GM19328 (cell line): ENCODE data around the gene METTL1.
"Not testable (repeated sequence)": the region's sequence is repeated elsewhere in the genome, so short reads cannot be mapped to it uniquely, and the experiment has no call there.

Experiments
- ATAC-seq: cut with Tn5 transposase; IDR thresholded peaks from one replicate; pipeline ENCODE4 v1.9.1; 2021; ENCODE audit warnings: mild to moderate bottlenecking, moderate library complexity; ENCODE audit not compliant: unreplicated experiment

The METTL1 gene

GRCh38 chr12:57800965-57801364, 29.1 kb upstream of the METTL1 start:
- no peak for ATAC-seq

- no peak for ATAC-seq
Measured at GRCh38 chr12:57797933-57798332, 26.0 kb upstream of the METTL1 start.

DNA sequence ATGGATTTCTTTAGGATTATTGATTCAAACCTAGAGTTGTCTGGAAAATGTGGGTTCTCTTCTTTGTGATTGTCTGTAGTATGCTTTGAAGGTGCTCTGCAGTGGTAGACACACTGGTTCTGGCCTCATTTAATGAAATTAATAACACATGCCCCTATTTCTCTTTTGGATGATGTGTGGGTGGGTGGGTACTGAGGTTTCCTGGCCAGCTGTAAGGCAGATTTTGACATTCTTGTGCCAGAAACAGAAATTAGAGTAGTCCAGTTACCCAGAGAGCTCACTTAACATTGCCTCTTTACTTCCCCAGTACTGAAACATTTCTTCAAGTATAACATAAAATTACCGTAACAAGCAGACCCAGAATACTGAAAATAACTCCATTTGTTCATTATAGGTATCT, 25.1 kb upstream of the METTL1 start:
- ATAC-seq, result no peak

DNA sequence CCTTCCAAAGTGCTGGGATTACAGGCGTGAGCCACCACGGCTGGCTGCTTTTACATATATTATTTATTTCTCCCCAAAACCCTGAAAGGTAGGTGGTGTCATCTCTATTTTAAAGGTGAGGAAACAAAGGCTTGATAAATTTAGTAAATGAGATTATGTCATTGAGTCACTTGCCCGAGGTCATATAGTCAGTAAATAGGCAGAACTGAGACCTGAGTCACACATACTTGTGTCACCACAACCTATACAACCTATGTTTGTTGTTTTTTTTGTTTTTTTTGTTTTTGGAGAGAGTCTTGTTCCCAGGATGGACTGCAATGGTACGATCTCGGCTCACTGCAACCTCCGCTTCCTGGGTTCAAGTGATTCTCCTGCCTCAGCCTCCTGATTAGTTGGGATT, 23.4 kb upstream of the METTL1 start:
- ATAC-seq, result no peak

DNA sequence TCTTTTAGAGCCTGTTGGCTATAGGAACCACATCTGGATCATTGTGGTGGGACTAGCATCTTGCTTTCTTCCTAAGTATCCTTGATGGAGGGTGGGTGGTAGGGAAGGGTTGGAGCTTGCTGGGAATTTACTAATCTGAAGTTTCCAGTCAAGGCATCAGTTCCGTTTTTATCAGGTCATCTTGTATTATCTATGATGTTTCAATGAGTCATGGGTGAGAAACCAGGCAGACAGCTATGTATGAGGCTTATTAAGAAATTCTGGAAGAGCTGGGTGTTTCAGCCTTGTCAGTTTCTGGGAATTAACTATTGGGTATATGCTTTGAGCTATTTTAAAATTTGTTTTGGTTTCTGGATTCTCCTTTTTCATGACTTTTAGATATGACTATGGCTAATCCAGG, 22.0 kb upstream of the METTL1 start:
- no peak for ATAC-seq

GRCh38 chr12:57783861-57784260, 12.0 kb upstream of the METTL1 start:
- ATAC-seq, result no peak

DNA sequence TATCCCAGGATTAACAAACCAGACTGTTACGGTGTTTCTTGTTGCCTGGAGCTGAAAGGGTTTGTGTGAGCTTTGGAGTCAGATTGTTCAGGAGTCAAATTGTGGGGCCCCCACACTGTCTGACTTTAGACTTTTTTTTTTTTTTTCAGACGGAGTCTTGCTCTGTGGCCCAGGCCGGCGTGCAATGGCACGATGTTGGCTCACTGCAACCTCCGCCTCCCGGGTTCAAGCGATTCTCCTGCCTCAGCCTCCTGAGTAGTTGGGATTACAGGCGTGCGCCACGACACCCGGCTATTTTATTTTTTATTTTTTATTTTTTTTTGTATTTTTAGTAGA, 11.5 kb upstream of the METTL1 start:
- no peak for ATAC-seq

GRCh38 chr12:57782608-57783465, 10.9 kb upstream of the METTL1 start, which contains the start of gene TSFM:
Gene TSFM (plus strand): TSS chr12:57782787. CDS start chr12:57782802, 15 bp downstream.
- peak; percentile 63 for ATAC-seq

DNA sequence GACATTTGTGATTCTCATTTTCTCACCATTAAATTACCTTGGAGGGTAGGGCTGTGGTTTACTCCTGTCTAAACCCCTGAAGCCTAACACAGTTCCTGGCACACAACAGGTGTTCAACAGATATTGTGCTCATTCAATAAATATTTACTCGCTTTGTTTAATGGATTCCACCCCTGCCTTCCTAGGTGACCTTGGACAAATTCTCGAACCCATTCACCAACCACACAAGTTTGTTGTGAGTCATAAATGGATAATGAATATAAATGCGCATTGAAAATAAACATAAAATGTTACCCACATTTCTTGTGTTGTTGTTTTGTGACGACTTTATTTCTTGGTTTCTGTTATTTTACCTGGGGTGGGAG, 10.3 kb upstream of the METTL1 start:
- ATAC-seq, result no peak

GRCh38 chr12:57781801-57782200, 9.9 kb upstream of the METTL1 start:
- no peak for ATAC-seq

DNA sequence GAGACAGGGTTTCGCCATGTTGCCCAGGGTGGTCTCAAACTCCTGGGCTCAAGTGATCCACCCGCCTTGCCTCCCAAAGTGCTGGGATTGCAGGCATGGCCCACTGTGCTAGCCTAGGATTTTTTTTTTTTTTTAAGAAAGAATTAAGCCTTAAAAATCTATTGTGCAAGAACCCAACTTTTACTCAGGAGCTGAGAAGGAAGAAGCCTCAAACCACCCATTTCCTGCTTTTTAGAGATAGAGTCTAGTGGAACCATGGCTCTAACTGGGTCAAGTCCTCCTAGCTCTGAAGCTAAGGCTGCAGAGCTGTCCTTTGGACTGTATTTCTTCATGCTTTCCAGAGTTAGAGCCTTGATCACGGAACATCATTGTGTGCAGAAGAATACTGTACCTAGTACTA, 9.3 kb upstream of the METTL1 start:
- ATAC-seq, result no peak

DNA sequence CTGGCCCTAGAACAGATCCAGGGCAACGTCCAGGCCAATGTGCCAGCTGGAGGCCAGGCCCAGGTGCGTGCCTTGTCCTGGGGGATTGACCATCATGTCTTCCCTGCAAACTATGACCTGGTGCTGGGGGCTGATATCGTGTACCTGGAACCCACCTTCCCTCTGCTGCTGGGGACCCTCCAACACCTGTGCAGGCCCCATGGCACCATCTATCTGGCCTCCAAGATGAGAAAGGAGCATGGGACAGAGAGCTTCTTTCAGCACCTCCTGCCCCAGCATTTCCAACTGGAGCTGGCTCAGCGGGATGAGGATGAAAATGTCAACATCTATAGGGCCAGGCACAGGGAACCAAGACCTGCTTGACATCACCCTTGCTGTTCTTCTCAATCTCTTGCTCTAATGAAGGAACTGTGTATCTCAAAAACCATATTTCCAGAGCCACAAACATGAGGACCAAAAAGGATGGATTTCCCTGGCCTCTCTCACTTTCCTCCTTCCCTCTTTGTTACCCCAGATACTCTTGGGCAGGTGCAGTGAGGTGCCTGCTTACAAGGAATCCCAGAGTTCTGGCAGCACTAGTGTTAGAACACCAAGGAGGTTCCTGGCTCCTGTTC, 8.5 kb upstream of the METTL1 start:
- no peak for ATAC-seq

GRCh38 chr12:57779736-57780135, 7.8 kb upstream of the METTL1 start:
- ATAC-seq, result no peak

- ATAC-seq, result no peak
Measured at GRCh38 chr12:57777911-57778310, 6.0 kb upstream of the METTL1 start.

GRCh38 chr12:57777367-57777766, 5.5 kb upstream of the METTL1 start:
- no peak for ATAC-seq

DNA sequence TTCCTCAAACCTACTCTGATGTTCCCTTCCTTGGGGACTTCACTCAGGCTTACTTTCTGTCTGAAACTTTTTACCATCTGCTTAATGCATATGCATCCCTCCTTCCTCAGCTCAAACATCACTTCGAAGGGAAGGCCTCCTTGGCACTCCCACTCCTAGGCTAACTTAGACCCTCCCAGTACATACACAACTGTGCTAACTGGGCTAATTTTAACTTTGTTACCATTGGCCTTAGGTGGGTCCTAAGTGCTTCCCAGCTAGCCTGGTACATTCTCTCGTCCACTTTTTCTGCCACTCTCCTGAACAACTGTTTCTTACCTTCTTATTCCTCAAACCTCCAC, 4.3 kb upstream of the METTL1 start:
- ATAC-seq, result no peak

- no peak for ATAC-seq
Measured at GRCh38 chr12:57775563-57776246, 3.8 kb upstream of the METTL1 start.

GRCh38 chr12:57775044-57775443, 3.1 kb upstream of the METTL1 start:
- no peak for ATAC-seq

DNA sequence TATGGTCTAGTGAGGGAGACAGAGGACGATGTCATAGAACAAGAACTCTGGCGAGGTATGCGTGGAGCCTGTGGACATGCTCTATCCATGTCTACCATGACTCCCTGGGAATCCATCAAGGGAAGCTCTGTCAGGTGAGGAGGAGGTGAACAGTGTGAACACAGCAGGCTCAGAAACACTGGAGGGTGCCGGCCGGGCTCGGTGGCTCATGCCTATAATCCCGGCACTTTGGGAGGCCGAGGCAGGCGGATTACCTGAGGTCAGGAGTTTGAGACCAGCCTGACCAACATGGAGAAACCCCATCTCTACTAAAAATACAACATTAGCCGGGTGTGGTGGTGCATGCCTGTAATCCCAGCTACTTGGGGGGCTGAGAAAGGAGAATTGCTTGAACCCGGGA, 2.7 kb upstream of the METTL1 start:
- not testable (repeated sequence) for ATAC-seq

DNA sequence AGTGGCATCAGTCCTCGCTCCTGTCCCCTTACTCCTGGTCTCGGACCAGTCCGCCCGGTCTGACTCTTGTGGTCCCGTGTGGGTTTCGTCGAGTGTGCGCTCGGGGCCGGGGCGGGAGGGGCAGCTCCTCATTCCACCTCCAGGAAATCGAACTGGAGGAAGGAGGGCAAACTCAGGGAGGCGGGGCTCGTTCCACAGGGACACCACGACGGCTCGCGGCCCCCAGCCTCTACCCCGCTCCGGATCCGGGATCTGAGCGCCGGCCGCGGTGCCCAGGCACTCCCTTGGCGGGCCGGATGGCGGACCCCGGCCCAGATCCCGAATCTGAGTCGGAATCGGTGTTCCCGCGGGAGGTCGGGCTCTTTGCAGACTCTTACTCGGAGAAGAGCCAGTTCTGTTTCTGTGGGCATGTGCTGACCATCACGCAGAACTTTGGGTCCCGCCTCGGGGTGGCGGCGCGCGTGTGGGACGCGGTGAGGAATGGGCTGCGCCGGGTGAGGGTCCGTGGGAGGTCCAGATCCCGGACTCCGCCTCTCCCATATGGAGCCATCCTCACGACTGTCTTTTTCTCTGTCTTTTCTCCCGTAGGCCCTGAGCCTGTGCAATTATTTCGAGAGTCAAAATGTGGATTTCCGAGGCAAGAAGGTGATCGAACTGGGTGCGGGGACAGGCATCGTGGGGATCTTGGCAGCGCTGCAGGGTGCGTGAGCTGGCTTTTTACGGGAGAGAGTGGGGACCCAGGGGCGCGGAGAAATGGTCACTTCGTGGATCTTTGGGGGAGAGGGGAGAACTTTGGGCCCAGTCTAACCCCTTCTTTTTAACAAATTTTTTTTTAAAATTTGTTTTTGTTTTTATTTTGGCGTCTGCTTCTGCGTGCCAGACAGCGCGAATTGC, 771 bp upstream of the METTL1 start, which contains the start of gene EEF1AKMT3:
Gene EEF1AKMT3, plus strand, starts transcription at position 186 of the 894 bp plus-strand sequence. Its CDS starts 111 bp downstream, at position 297.
- peak; percentile 23 for ATAC-seq
